ENCODE results near the gene IGSF1.

The IGSF1 gene

GRCh38 chrX:131301155-131301554 is 12.0 kb upstream of the IGSF1 start:
- H3K4me3 ChIP-seq (replicated peaks; ENCODE audit: low read depth, low read length) = no peak overlapping the region
- no peaks in the 10 kb centered on the region for H3K27me3 ChIP-seq (replicated peaks; ENCODE audit: control insufficient read depth, insufficient read depth, low read length)
- no peaks in the 10 kb centered on the region for H3K36me3 ChIP-seq (ENCODE audit: control insufficient read depth, insufficient read depth, low read length)
- no peak for DNase-seq (ENCODE audit: extremely low read depth, insufficient read length)
- TF ChIP-seq CTCF (IDR thresholded peaks at IDR 0.05; ENCODE audit: insufficient read depth, low read length, poor library complexity, severe bottlenecking) = no peak

- H3K36me3 ChIP-seq (ENCODE audit: control insufficient read depth, insufficient read depth, low read length) = no peaks in the 10 kb centered on the region
- no peak for DNase-seq (ENCODE audit: extremely low read depth, insufficient read length)
- no peaks in the 10 kb centered on the region for H3K27me3 ChIP-seq (replicated peaks; ENCODE audit: control insufficient read depth, insufficient read depth, low read length)
- H3K4me3 ChIP-seq (replicated peaks; ENCODE audit: low read depth, low read length) = no peak overlapping the region
- TF ChIP-seq CTCF (IDR thresholded peaks at IDR 0.05; ENCODE audit: insufficient read depth, low read length, poor library complexity, severe bottlenecking) = no peak
Observed at GRCh38 chrX:131298846-131299245, 9.7 kb upstream of the IGSF1 start.

- DNase-seq (ENCODE audit: extremely low read depth, insufficient read length) = no peak
- no peak for TF ChIP-seq CTCF (IDR thresholded peaks at IDR 0.05; ENCODE audit: insufficient read depth, low read length, poor library complexity, severe bottlenecking)
- no peaks in the 10 kb centered on the region for H3K36me3 ChIP-seq (ENCODE audit: control insufficient read depth, insufficient read depth, low read length)
- no peak overlapping the region for H3K4me3 ChIP-seq (replicated peaks; ENCODE audit: low read depth, low read length)
- no peaks in the 10 kb centered on the region for H3K27me3 ChIP-seq (replicated peaks; ENCODE audit: control insufficient read depth, insufficient read depth, low read length)
Observed at GRCh38 chrX:131298036-131298435, 8.9 kb upstream of the IGSF1 start.

GRCh38 chrX:131289527-131289926 is 421 bp upstream of the IGSF1 start:
- no peaks in the 10 kb centered on the region for H3K36me3 ChIP-seq (ENCODE audit: control insufficient read depth, insufficient read depth, low read length)
- no peak for TF ChIP-seq CTCF (IDR thresholded peaks at IDR 0.05; ENCODE audit: insufficient read depth, low read length, poor library complexity, severe bottlenecking)
- no peaks in the 10 kb centered on the region for H3K27me3 ChIP-seq (replicated peaks; ENCODE audit: control insufficient read depth, insufficient read depth, low read length)
- DNase-seq (ENCODE audit: extremely low read depth, insufficient read length) = no peak
- H3K4me3 ChIP-seq (replicated peaks; ENCODE audit: low read depth, low read length) = no peak overlapping the region

- TF ChIP-seq CTCF (IDR thresholded peaks at IDR 0.05; ENCODE audit: insufficient read depth, low read length, poor library complexity, severe bottlenecking) = no peak
- H3K27me3 ChIP-seq (replicated peaks; ENCODE audit: control insufficient read depth, insufficient read depth, low read length) = no peaks in the 10 kb centered on the region
- H3K4me3 ChIP-seq (replicated peaks; ENCODE audit: low read depth, low read length) = no peak overlapping the region
- no peaks in the 10 kb centered on the region for H3K36me3 ChIP-seq (ENCODE audit: control insufficient read depth, insufficient read depth, low read length)
- DNase-seq (ENCODE audit: extremely low read depth, insufficient read length) = no peak
Observed at GRCh38 chrX:131288188-131288587, 918 bp downstream of the IGSF1 start.

GRCh38 chrX:131287560-131288179 is 1.4 kb downstream of the IGSF1 start:
- H3K36me3 ChIP-seq (ENCODE audit: control insufficient read depth, insufficient read depth, low read length) = no peaks in the 10 kb centered on the region
- H3K4me3 ChIP-seq (replicated peaks; ENCODE audit: low read depth, low read length) = no peak overlapping the region
- no peaks in the 10 kb centered on the region for H3K27me3 ChIP-seq (replicated peaks; ENCODE audit: control insufficient read depth, insufficient read depth, low read length)
- DNase-seq (ENCODE audit: extremely low read depth, insufficient read length) = no peak
- no peak for TF ChIP-seq CTCF (IDR thresholded peaks at IDR 0.05; ENCODE audit: insufficient read depth, low read length, poor library complexity, severe bottlenecking)

Measured in GM06990 (cell line).